Mesenchymal stem cell (in vitro differentiated cells and primary cell): Measurements from ENCODE around the gene ACBD6.

Experiments
- DNase-seq: peaks from one replicate; pipeline ENCODE4 v3.0.0-alpha.2; 2013
- H2AFZ ChIP-seq: one replicate; pipeline ENCODE4 v1.6.1; 2013; ENCODE audit warnings: low read depth, mild to moderate bottlenecking, control low read depth, inconsistent platforms, low read length, moderate library complexity
- H2AK5ac ChIP-seq: 2 replicates; pipeline ENCODE4 v1.6.1; 2013; ENCODE audit warnings: low read length, moderate library complexity, mild to moderate bottlenecking, inconsistent platforms; ENCODE audit not compliant: severe bottlenecking
- H2BK120ac ChIP-seq: one replicate; pipeline ENCODE4 v1.6.1; 2013; ENCODE audit warnings: low read depth, mild to moderate bottlenecking, inconsistent platforms, low read length, moderate library complexity
- H2BK12ac ChIP-seq, 2 experiments: one replicate each; pipeline ENCODE4 v1.6.1; 2013; ENCODE audit warnings: inconsistent platforms in 2 of 2, low read length in 2 of 2, mild to moderate bottlenecking in 2 of 2, moderate library complexity in 2 of 2, control low read depth in 1 of 2
- H2BK15ac ChIP-seq: one replicate; pipeline ENCODE4 v1.6.1; 2013; ENCODE audit warnings: mild to moderate bottlenecking, low read depth, inconsistent platforms; ENCODE audit not compliant: poor library complexity, severe bottlenecking
- H2BK5ac ChIP-seq: 2 replicates; pipeline ENCODE4 v1.6.1; 2013; ENCODE audit warnings: low read depth, mild to moderate bottlenecking, low read length, control low read depth, inconsistent platforms; ENCODE audit not compliant: poor library complexity, severe bottlenecking
- H3K14ac ChIP-seq, 2 experiments: one replicate each; pipeline ENCODE4 v1.6.1; 2013; ENCODE audit warnings: inconsistent platforms in 2 of 2, low read length in 2 of 2, control low read depth in 1 of 2, mild to moderate bottlenecking in 1 of 2, moderate library complexity in 1 of 2
- H3K18ac ChIP-seq, 2 experiments: one replicate each; pipeline ENCODE4 v1.6.1; 2013; ENCODE audit warnings: inconsistent platforms in 2 of 2, low read length in 2 of 2, control low read depth in 1 of 2, low read depth in 1 of 2, mild to moderate bottlenecking in 1 of 2
- H3K23ac ChIP-seq, 2 experiments: one replicate each; pipeline ENCODE4 v1.6.1; 2013; ENCODE audit warnings: inconsistent platforms in 2 of 2, low read length in 2 of 2, mild to moderate bottlenecking in 2 of 2, moderate library complexity in 2 of 2, control low read depth in 1 of 2
- H3K27ac ChIP-seq: 2 replicates; pipeline ENCODE4 v1.5.1; 2013; ENCODE audit warnings: mild to moderate bottlenecking, moderate library complexity, low read length, control low read depth, inconsistent platforms; ENCODE audit not compliant: poor library complexity, severe bottlenecking
- H3K27me3 ChIP-seq, 2 experiments: 2 replicates each; pipeline versions ENCODE4 v1.6.1 to v1.7.0; 2013; ENCODE audit warnings: low read length in 2 of 2, mild to moderate bottlenecking in 2 of 2, moderate library complexity in 2 of 2, control low read depth in 1 of 2, inconsistent platforms in 1 of 2; ENCODE audit not compliant: control insufficient read depth in 1 of 2, insufficient read depth in 1 of 2
- H3K36me3 ChIP-seq, 2 experiments: 2 replicates each; pipeline versions ENCODE4 v1.6.1 to v1.7.0; 2013; ENCODE audit warnings: low read length in 2 of 2, control low read depth in 1 of 2, inconsistent platforms in 1 of 2, low read depth in 1 of 2, mild to moderate bottlenecking in 1 of 2; ENCODE audit not compliant: insufficient read depth in 2 of 2, control insufficient read depth in 1 of 2
- H3K4ac ChIP-seq, 2 experiments: one replicate each; pipeline ENCODE4 v1.6.1; 2013; ENCODE audit warnings: inconsistent platforms in 2 of 2, low read length in 2 of 2, mild to moderate bottlenecking in 2 of 2, moderate library complexity in 2 of 2, control low read depth in 1 of 2, low read depth in 1 of 2
- H3K4me1 ChIP-seq: 2 replicates; pipeline ENCODE4 v1.6.1; 2013; ENCODE audit warnings: low read depth, low read length, control low read depth; ENCODE audit not compliant: control insufficient read depth, insufficient read depth
- H3K4me2 ChIP-seq: 2 replicates; pipeline ENCODE4 v1.6.1; 2013; ENCODE audit warnings: low read length, mild to moderate bottlenecking, inconsistent platforms; ENCODE audit not compliant: poor library complexity, severe bottlenecking
- H3K4me3 ChIP-seq, 2 experiments: 2 replicates each; pipeline versions ENCODE4 v1.5.1 to v1.7.0; 2013; ENCODE audit warnings: low read length in 2 of 2, mild to moderate bottlenecking in 2 of 2, control low read depth in 1 of 2, low read depth in 1 of 2; ENCODE audit not compliant: insufficient read depth in 1 of 2
- H3K79me1 ChIP-seq: replicated peaks from 2 replicates; pipeline ENCODE4 v1.6.1; 2013; ENCODE audit warnings: mild to moderate bottlenecking, control low read depth, low read length, inconsistent platforms; ENCODE audit not compliant: poor library complexity, severe bottlenecking
- H3K9ac ChIP-seq: 2 replicates; pipeline ENCODE4 v1.7.0; 2013; ENCODE audit warnings: mild to moderate bottlenecking, low read length, moderate library complexity
- H3K9me3 ChIP-seq: 2 replicates; pipeline ENCODE4 v1.7.0; 2013; ENCODE audit warnings: mild to moderate bottlenecking, low read length; ENCODE audit not compliant: control insufficient read depth
- H4K8ac ChIP-seq: one replicate; pipeline ENCODE4 v1.6.1; 2013; ENCODE audit warnings: inconsistent platforms, mild to moderate bottlenecking, low read length, moderate library complexity
- H4K91ac ChIP-seq: one replicate; pipeline ENCODE4 v1.6.1; 2013; ENCODE audit warnings: mild to moderate bottlenecking, low read length, inconsistent platforms
- WGBS: methylation state at CpG from one replicate; pipeline ENCODE4 v1.1.7; 2013; ENCODE audit warnings: mixed read lengths; 5-methylcytosine and 5-hydroxymethylcytosine counted together

ACBD6 gene

GRCh38 chr1:180382326-180383115 is 119.9 kb downstream of the ACBD6 start:
- no peaks in the 10 kb centered on the region for H3K4me1 ChIP-seq
- H3K4me3 ChIP-seq, result no peak overlapping the region
- H3K9me3 ChIP-seq, result peaks cover 49% of the 10 kb centered on the region
- no peaks in the 10 kb centered on the region for H3K27me3 ChIP-seq
- H2AFZ ChIP-seq, result no peak overlapping the region
- H3K23ac ChIP-seq, result no peak overlapping the region
- H2BK5ac ChIP-seq, result no peak overlapping the region
- H2BK15ac ChIP-seq, result no peak overlapping the region
- no peak overlapping the region for H4K91ac ChIP-seq
- no peak for DNase-seq
- no peak overlapping the region for H2AK5ac ChIP-seq
- H3K79me1 ChIP-seq, result peaks cover 18% of the 10 kb centered on the region
- H3K14ac ChIP-seq, result no peak overlapping the region
- peaks cover 5 to 7% of the 10 kb centered on the region in 2 experiments for H3K36me3 ChIP-seq
- H4K8ac ChIP-seq, result no peak overlapping the region
- H3K9ac ChIP-seq, result no peak overlapping the region
- WGBS, result 85% methylated on average over 1 of the region's 5 CpGs
- H3K27ac ChIP-seq, result no peak overlapping the region
- H3K18ac ChIP-seq, result no peak overlapping the region
- no peak overlapping the region for H2BK12ac ChIP-seq
- H3K4me2 ChIP-seq, result no peak overlapping the region
- H2BK120ac ChIP-seq, result no peak overlapping the region
- H3K4ac ChIP-seq, result no peak overlapping the region

- H3K9ac ChIP-seq, result no peak overlapping the region
- no peak overlapping the region for H3K23ac ChIP-seq
- no peak overlapping the region for H3K18ac ChIP-seq
- no peak overlapping the region for H2BK15ac ChIP-seq
- H3K4me3 ChIP-seq, result no peak overlapping the region
- no peak for DNase-seq
- H2BK120ac ChIP-seq, result no peak overlapping the region
- H2BK12ac ChIP-seq, result no peak overlapping the region
- H2BK5ac ChIP-seq, result no peak overlapping the region
- no peak overlapping the region for H2AFZ ChIP-seq
- H3K79me1 ChIP-seq, result peaks cover 16% of the 10 kb centered on the region
- no peaks in the 10 kb centered on the region for H3K27me3 ChIP-seq
- no peak overlapping the region for H4K8ac ChIP-seq
- no peak overlapping the region for H3K4ac ChIP-seq
- no peak overlapping the region for H3K14ac ChIP-seq
- no peaks in the 10 kb centered on the region for H3K4me1 ChIP-seq
- H4K91ac ChIP-seq, result no peak overlapping the region
- H3K36me3 ChIP-seq, result peaks cover 3 to 7% of the 10 kb centered on the region in 2 experiments
- WGBS, result 95% methylated on average over 4 of the region's 4 CpGs
- peaks cover 49% of the 10 kb centered on the region for H3K9me3 ChIP-seq
- H3K27ac ChIP-seq, result no peak overlapping the region
- no peak overlapping the region for H2AK5ac ChIP-seq
- H3K4me2 ChIP-seq, result no peak overlapping the region
Measured at GRCh38 chr1:180381184-180381580, 121.2 kb downstream of the ACBD6 start.

GRCh38 chr1:180380259-180381183 is 121.9 kb downstream of the ACBD6 start:
- Histone ChIP-seq H3K23ac (no peak overlapping the region), H2BK5ac (no peak overlapping the region), H2BK120ac (no peak overlapping the region), H3K36me3 (peaks cover 3 to 7% of the 10 kb centered on the region in 2 experiments), H3K4me1 (no peaks in the 10 kb centered on the region), H2AK5ac (no peak overlapping the region), H3K4me2 (no peak overlapping the region), H2BK15ac (no peak overlapping the region), H3K4ac (no peak overlapping the region), H3K79me1 (peaks cover 15% of the 10 kb centered on the region), H4K8ac (no peak overlapping the region), H3K9ac (no peak overlapping the region), H2BK12ac (no peak overlapping the region), H3K4me3 (peak overlapping the region in 1 of 2 experiments; percentile 1), H3K27ac (no peak overlapping the region), H3K9me3 (peaks cover 47% of the 10 kb centered on the region), H2AFZ (no peak overlapping the region), H4K91ac (no peak overlapping the region), H3K14ac (no peak overlapping the region), H3K18ac (no peak overlapping the region), H3K27me3 (no peaks in the 10 kb centered on the region)
- WGBS, result 100% methylated on average over 1 of the region's 3 CpGs
- DNase-seq, result no peak

GRCh38 chr1:180376800-180377199 is 125.6 kb downstream of the ACBD6 start:
- Histone ChIP-seq H2BK15ac (no peak overlapping the region), H4K8ac (no peak overlapping the region), H2BK12ac (no peak overlapping the region), H3K27ac (no peak overlapping the region), H3K27me3 (no peaks in the 10 kb centered on the region), H2BK120ac (no peak overlapping the region), H3K79me1 (peaks cover 20% of the 10 kb centered on the region), H2AK5ac (no peak overlapping the region), H3K23ac (no peak overlapping the region), H3K14ac (no peak overlapping the region), H3K18ac (no peak overlapping the region), H3K4ac (no peak overlapping the region), H2AFZ (no peak overlapping the region), H3K9ac (no peak overlapping the region), H3K4me3 (no peak overlapping the region), H4K91ac (no peak overlapping the region), H3K9me3 (peaks cover 28% of the 10 kb centered on the region), H3K36me3 (peaks cover 3 to 7% of the 10 kb centered on the region in 2 experiments), H2BK5ac (no peak overlapping the region), H3K4me1 (no peaks in the 10 kb centered on the region), H3K4me2 (no peak overlapping the region)
- no CpG with 5 or more reads among the region's 3 CpGs for WGBS
- DNase-seq, result no peak
